IMR-90 (cell line): Measurements from ENCODE around the gene RNF4.

Source experiments
- CTCF ChIP-seq: conservative IDR thresholded peaks from 2 replicates; pipeline ENCODE4 v1.5.1; 2012; ENCODE audit warnings: mild to moderate bottlenecking, low read depth, low read length, improper control_type of control experiment
- POLR2A ChIP-seq: IDR thresholded peaks from 2 replicates; pipeline ENCODE4 v1.6.1; 2012; ENCODE audit warnings: mild to moderate bottlenecking, low read depth, low read length
- SMC3 ChIP-seq: fragments of 150-350 bp; IDR thresholded peaks from 2 replicates; pipeline ENCODE4 v1.6.1; 2016; ENCODE audit warnings: low read depth, mild to moderate bottlenecking, antibody characterized with exemption, low read length, moderate library complexity

- TF ChIP-seq POLR2A (no peak), CTCF (no peak), SMC3 (no peak)
Measured at GRCh38 chr4:2507259-2507658, 38.4 kb downstream of the RNF4 start.
